K562 (cell line): ENCODE measurements around the gene SIRT4. TPM values are rescaled to one million over a fixed set of nuclear protein-coding genes. Genes with fewer than 3 reads are reported as not detected.

Experiments used
- BRD4 ChIP-seq: fragments of 200-600 bp; sonication (generic); IDR thresholded peaks from 2 replicates; pipeline ENCODE4 v1.6.1; 2017; ENCODE audit warnings: inconsistent platforms
- CEBPB ChIP-seq: fragments of 450-650 bp; IDR thresholded peaks from 2 replicates; pipeline ENCODE4 v1.6.1; 2016; ENCODE audit warnings: missing genetic modification characterization, missing compliant biosample characterization
- CREB1 ChIP-seq, 2 experiments: sonication (generic) in 1 of 2; formaldehyde crosslinking in 1 of 2; IDR thresholded peaks; 2 replicates each; pipeline versions ENCODE4 v1.6.1 to v1.8.0; 2012 to 2022; ENCODE audit warnings: inconsistent platforms in 1 of 2, mild to moderate bottlenecking in 1 of 2, missing genetic modification reagents in 1 of 2, moderate library complexity in 1 of 2
- CREM ChIP-seq: IDR thresholded peaks from 2 replicates; pipeline ENCODE4 v1.6.1; 2014; ENCODE audit warnings: antibody characterized with exemption, low read depth
- CSDE1 ChIP-seq, 2 experiments: fragments of 450-650 bp; IDR thresholded peaks; 2 replicates each; pipeline ENCODE4 v1.6.1; 2016; ENCODE audit warnings: mild to moderate bottlenecking in 1 of 2
- CUX1 ChIP-seq: fragments of 200-800 bp; sonication (Bioruptor generic); IDR thresholded peaks from 2 replicates; pipeline ENCODE4 v1.6.1; 2016; ENCODE audit warnings: missing genetic modification characterization, missing compliant biosample characterization
- GMEB1 ChIP-seq: fragments of 250-450 bp; sonication (Bioruptor Pico); IDR thresholded peaks from 2 replicates; pipeline ENCODE4 v1.4.0; 2020; ENCODE audit warnings: mild to moderate bottlenecking
- GTF2B ChIP-seq: IDR thresholded peaks from 2 replicates; pipeline ENCODE4 v1.6.1; 2011; ENCODE audit not compliant: insufficient read length; ENCODE audit errors: extremely low read depth
- JUNB ChIP-seq: fragments of 450-650 bp; formaldehyde crosslinking; conservative IDR thresholded peaks from 2 replicates; pipeline ENCODE4 v1.4.0; 2020; ENCODE audit warnings: mild to moderate bottlenecking
- JUND ChIP-seq, 2 experiments: IDR thresholded peaks; 2 replicates in 1 of 2; 3 replicates in 1 of 2; pipeline ENCODE4 v1.6.1; 2011; ENCODE audit warnings: borderline replicate concordance in 2 of 2, low read depth in 2 of 2, low read length in 2 of 2, improper control_type of control experiment in 1 of 2, missing biosample characterization in 1 of 2, missing genetic modification characterization in 1 of 2, missing genetic modification reagents in 1 of 2
- MXI1 ChIP-seq: IDR thresholded peaks from 2 replicates; pipeline ENCODE4 v1.6.1; 2011; ENCODE audit warnings: low read depth, mild to moderate bottlenecking, improper control_type of control experiment, low read length
- NFATC3 ChIP-seq: fragments of 450-650 bp; IDR thresholded peaks from 2 replicates; pipeline ENCODE4 v1.6.1; 2017; ENCODE audit warnings: mild to moderate bottlenecking
- NR2C2 ChIP-seq, 2 experiments: fragments of 200-800 bp in 1 of 2; sonication (Bioruptor generic) in 1 of 2; sonication (generic) in 1 of 2; formaldehyde crosslinking in 1 of 2; IDR thresholded peaks; 2 replicates each; pipeline versions ENCODE4 v1.6.1 to v1.8.0; 2016 to 2022; ENCODE audit warnings: mild to moderate bottlenecking in 1 of 2, missing compliant biosample characterization in 1 of 2, missing genetic modification characterization in 1 of 2, missing genetic modification reagents in 1 of 2
- SIN3A ChIP-seq, 2 experiments: fragments of 150-350 bp in 1 of 2; IDR thresholded peaks; 2 replicates each; pipeline ENCODE4 v1.6.1; 2011 to 2016; ENCODE audit warnings: borderline replicate concordance in 2 of 2, low read depth in 2 of 2, low read length in 2 of 2, mild to moderate bottlenecking in 2 of 2, moderate library complexity in 2 of 2; ENCODE audit not compliant: control insufficient read depth in 1 of 2
- SMARCC2 ChIP-seq: fragments of 450-650 bp; IDR thresholded peaks from 2 replicates; pipeline ENCODE4 v1.6.1; 2017; ENCODE audit warnings: antibody characterized with exemption, moderate library complexity, mild to moderate bottlenecking, low read depth
- SMARCE1 ChIP-seq: fragments of 450-650 bp; IDR thresholded peaks from 2 replicates; pipeline ENCODE4 v1.7.1; 2016; ENCODE audit warnings: mild to moderate bottlenecking
- TCFL5 ChIP-seq: fragments of 250-450 bp; sonication (Bioruptor Pico); conservative IDR thresholded peaks from 2 replicates; pipeline ENCODE4 v1.6.1; 2021; ENCODE audit warnings: mild to moderate bottlenecking, moderate library complexity, matching md5 sums
- U2AF2 ChIP-seq: fragments of 200-400 bp; formaldehyde crosslinking; optimal IDR thresholded peaks from 2 replicates; pipeline ENCODE3; 2017; ENCODE audit warnings: low read depth, mild to moderate bottlenecking, low read length
- YY1 ChIP-seq, 3 experiments: IDR thresholded peaks; 2 replicates each; pipeline ENCODE4 v1.6.1; 2011; ENCODE audit warnings: low read length in 2 of 3, mild to moderate bottlenecking in 2 of 3, moderate library complexity in 2 of 3, borderline replicate concordance in 1 of 3, control low read depth in 1 of 3, low read depth in 1 of 3; ENCODE audit not compliant: insufficient read depth in 3 of 3, insufficient replicate concordance in 2 of 3, control insufficient read depth in 1 of 3, insufficient read length in 1 of 3; ENCODE audit errors: extremely low read depth in 1 of 3
- polyA plus RNA-seq, 8 experiments: library from polyadenylated mRNA; depleted of rRNA in 4 of 8; stranded (reverse) in 5 of 8; unstranded in 3 of 8; fragments of >200 nt; fragmentation: Nextera tagmentation in 2 of 8; fragmentation: Illumina TruSeq in 1 of 8; extraction: Ambion mirVana in 2 of 8; extraction: Trizol in 1 of 8; gene quantifications; 2 replicates each; pipeline versions ENCODE4 v1.2.1 to v1.2.3, GENCODE V29; 2011 to 2014; ENCODE audit warnings: inconsistent platforms in 1 of 8, missing spikeins in 1 of 8
- total RNA-seq, 7 experiments: library from RNA; depleted of rRNA in 6 of 7; stranded (reverse); fragments of >200 nt in 6 of 7; fragmentation: Illumina TruSeq in 2 of 7; extraction: Trizol in 2 of 7; gene quantifications; 2 replicates each; pipeline versions ENCODE4 v1.2.1 to v1.2.3, GENCODE V29; 2011 to 2021; ENCODE audit warnings: low replicate concordance in 1 of 7

Gene SIRT4
- total and polyA plus RNA-seq, 9 of the 15 experiments (the other 6 are each of a cell fraction or from before 2014, with no cell fraction given) = 0.86 to 5.2 (median 2.4) TPM

GRCh38 chr12:120290609-120291305 is 11.4 kb upstream of the SIRT4 start (continued):
- TF ChIP-seq NFATC3 (no peak), YY1 (IDR thresholded peaks at IDR 0.05; ENCODE audit: borderline replicate concordance in 1 of 3, control insufficient read depth in 1 of 3, extremely low read depth in 1 of 3, insufficient read depth in 3 of 3, insufficient read length in 1 of 3, insufficient replicate concordance in 2 of 3, low read depth in 1 of 3, low read length in 2 of 3) (no peak), MXI1 (0 out of 2 replicates have a peak, but pooled peaks have one; percentile 39), TCFL5 (CRISPR knock-in tag) (no peak), JUND (IDR thresholded peaks at IDR 0.05; ENCODE audit: borderline replicate concordance, low read depth, low read length) (no peak), JUND (tag; IDR thresholded peaks at IDR 0.05; ENCODE audit: borderline replicate concordance, low read depth, low read length) (no peak), BRD4 (no peak), JUNB (CRISPR knock-in tag) (no peak), SIN3A (IDR thresholded peaks at IDR 0.05; ENCODE audit: borderline replicate concordance in 2 of 2, control insufficient read depth in 1 of 2, low read depth in 2 of 2, low read length in 2 of 2) (no peak; a peak in 1 of 4 replicates), GMEB1 (CRISPR knock-in tag) (no peak), NR2C2 (CRISPR knock-in tag; IDR thresholded peaks at IDR 0.05) (no peak), NR2C2 (tag; IDR thresholded peaks at IDR 0.05) (no peak), CREM (no peak), CEBPB (tag) (peak; percentile 70), GTF2B (no peak), CREB1 (IDR thresholded peaks at IDR 0.05) (no peak), CREB1 (CRISPR knock-in tag; IDR thresholded peaks at IDR 0.05) (no peak), SMARCE1 (peak; percentile 40; the same call in 1 of the 2 replicates), SMARCC2 (no peak), CUX1 (CRISPR knock-in tag) (no peak), CSDE1 (IDR thresholded peaks at IDR 0.05) (no peak), U2AF2 (no peak)
